ENCODE results near the gene KCNC3.

DNA sequence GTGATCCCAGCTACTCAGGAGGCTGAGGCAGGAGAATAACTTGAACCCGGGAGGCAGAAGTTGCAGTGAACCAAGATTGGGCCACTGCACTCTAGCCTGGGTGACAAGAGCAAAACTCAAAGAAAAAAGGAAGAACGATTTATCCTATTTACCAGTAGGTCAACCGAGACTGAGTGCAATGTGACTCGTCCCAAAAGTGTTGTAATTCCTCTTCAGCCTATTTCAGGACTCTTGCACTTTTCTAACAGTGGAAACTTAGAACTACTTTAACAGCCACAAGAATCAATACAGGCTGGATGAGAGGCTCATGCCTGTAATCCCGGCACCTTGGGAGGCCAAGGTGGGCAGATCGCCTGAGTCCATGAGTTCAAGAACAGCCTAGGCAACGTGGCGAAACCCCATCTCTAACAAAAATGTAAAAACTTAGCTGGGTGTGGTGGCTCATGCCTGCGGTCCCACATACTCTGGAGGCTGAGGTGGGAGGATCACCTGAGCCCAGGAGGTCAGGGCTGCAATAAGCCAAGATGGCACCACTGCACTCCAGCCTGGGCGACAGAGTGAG lies 42.8 kb upstream of the KCNC3 start:
- TF ChIP-seq, protein P1, sequence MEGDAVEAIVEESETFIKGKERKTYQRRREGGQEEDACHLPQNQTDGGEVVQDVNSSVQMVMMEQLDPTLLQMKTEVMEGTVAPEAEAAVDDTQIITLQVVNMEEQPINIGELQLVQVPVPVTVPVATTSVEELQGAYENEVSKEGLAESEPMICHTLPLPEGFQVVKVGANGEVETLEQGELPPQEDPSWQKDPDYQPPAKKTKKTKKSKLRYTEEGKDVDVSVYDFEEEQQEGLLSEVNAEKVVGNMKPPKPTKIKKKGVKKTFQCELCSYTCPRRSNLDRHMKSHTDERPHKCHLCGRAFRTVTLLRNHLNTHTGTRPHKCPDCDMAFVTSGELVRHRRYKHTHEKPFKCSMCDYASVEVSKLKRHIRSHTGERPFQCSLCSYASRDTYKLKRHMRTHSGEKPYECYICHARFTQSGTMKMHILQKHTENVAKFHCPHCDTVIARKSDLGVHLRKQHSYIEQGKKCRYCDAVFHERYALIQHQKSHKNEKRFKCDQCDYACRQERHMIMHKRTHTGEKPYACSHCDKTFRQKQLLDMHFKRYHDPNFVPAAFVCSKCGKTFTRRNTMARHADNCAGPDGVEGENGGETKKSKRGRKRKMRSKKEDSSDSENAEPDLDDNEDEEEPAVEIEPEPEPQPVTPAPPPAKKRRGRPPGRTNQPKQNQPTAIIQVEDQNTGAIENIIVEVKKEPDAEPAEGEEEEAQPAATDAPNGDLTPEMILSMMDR (IDR thresholded peaks at IDR 0.05; ENCODE audit: low read depth, low read length, poor library complexity, severe bottlenecking) = no peak
- no peak for TF ChIP-seq EZH2phosphoT487 (IDR thresholded peaks at IDR 0.05; ENCODE audit: borderline replicate concordance, low read length)

All from DOHH2 (cell line).